ENCODE measurements around the gene RCAN2. TPM values are rescaled to one million over a fixed set of nuclear protein-coding genes. Genes with fewer than 3 reads are reported as not detected.

RCAN2 gene
- total RNA-seq (not detected), polyA plus RNA-seq (1 to 10 TPM in 1 of 3 donors, not detected in 2; 4.7 TPM), total RNA-seq (0 reads per million in 6 experiments)

GRCh38 chr6:46491201-46491627 lies at the start of gene RCAN2:
TSS of gene RCAN2 (minus strand) at chr6:46491449.
- Mint-ChIP-seq H3K27ac (no peak within 1 kb of the TSS), H3K4me3 (peak within 1 kb of the TSS; percentile 62 to 75 (median 68)), H3K4me1 (peaks cover 2 to 10% (median 8%) of the 10 kb centered on the region in 4 donors), H3K27me3 (peaks cover 36 to 90% (median 68%) of the 10 kb centered on the region in 5 donors), H3K9me3 (no peaks in the 10 kb centered on the region), H3K36me3 (peaks cover 0 to 2% (median 0%) of the 10 kb centered on the region in 3 donors)
- peak; percentile 73 to 74 for ATAC-seq
- POLR2A ChIA-PET = no interaction called here
- DNase-seq = peak in 6 of 10 donors; percentile 3 to 26 (median 18)

DNA sequence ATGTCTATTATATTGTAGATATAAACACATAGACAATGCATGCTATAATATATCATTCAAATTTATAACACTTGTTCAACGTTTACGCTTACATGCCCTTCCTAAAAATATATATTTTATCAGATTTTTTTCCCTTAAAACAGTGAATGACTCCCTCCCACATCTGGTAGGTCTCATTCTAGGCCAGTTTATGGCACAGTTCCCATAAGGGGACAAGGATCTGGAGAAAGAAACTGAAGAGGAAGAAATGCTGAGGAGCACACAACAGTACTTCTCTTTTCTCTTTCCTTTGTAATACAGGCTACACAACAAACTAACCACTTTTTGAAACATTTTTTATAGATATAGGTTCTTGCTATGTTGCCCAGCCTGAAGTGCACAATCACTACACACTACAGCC lies 48.6 kb upstream of the RCAN2 start:
- DNase-seq (no peak), ATAC-seq (no peak)
- H3K4me3 Mint-ChIP-seq = no peak overlapping the region
- H3K9me3 Mint-ChIP-seq = peaks cover 4 to 25% (median 13%) of the 10 kb centered on the region in 9 donors
- H3K27me3 Mint-ChIP-seq = peaks cover 24 to 55% (median 30%) of the 10 kb centered on the region in 5 donors
- POLR2A ChIA-PET = no interaction called here
- no peaks in the 10 kb centered on the region for H3K4me1 Mint-ChIP-seq
- H3K27ac Mint-ChIP-seq = no peak overlapping the region
- peaks cover 0 to 15% (median 0%) of the 10 kb centered on the region in 3 donors for H3K36me3 Mint-ChIP-seq

- no peaks in the 10 kb centered on the region for H3K4me1 Mint-ChIP-seq
- no peak for ATAC-seq
- H3K4me3 Mint-ChIP-seq = no peak overlapping the region
Observed at GRCh38 chr6:46538800-46539480, 47.7 kb upstream of the RCAN2 start.

GRCh38 chr6:46530896-46531295 lies 39.6 kb upstream of the RCAN2 start:
- peaks cover 4 to 35% (median 17%) of the 10 kb centered on the region in 5 donors for H3K27me3 Mint-ChIP-seq
- DNase-seq (no peak), ATAC-seq (no peak)
- no peak overlapping the region for H3K4me3 Mint-ChIP-seq
- no peaks in the 10 kb centered on the region for H3K4me1 Mint-ChIP-seq
- no peak overlapping the region for H3K27ac Mint-ChIP-seq
- peaks cover 0 to 8% (median 0%) of the 10 kb centered on the region in 9 donors for H3K9me3 Mint-ChIP-seq
- no peaks in the 10 kb centered on the region for H3K36me3 Mint-ChIP-seq
- POLR2A ChIA-PET = no interaction called here

More at GRCh38 chr6:46538800-46539480, 47.7 kb upstream of the RCAN2 start:
- Mint-ChIP-seq H3K27ac (no peak overlapping the region), H3K36me3 (peaks cover 0 to 9% (median 0%) of the 10 kb centered on the region in 3 donors), H3K27me3 (peaks cover 23 to 55% (median 25%) of the 10 kb centered on the region in 5 donors), H3K9me3 (peaks cover 0 to 19% (median 7%) of the 10 kb centered on the region in 9 donors)
- POLR2A ChIA-PET = no interaction called here
- no peak for DNase-seq

- Mint-ChIP-seq H3K4me3 (no peak overlapping the region), H3K27me3 (peaks cover 8 to 48% (median 20%) of the 10 kb centered on the region in 5 donors), H3K9me3 (peaks cover 0 to 8% (median 0%) of the 10 kb centered on the region in 9 donors), H3K27ac (no peak overlapping the region), H3K36me3 (no peaks in the 10 kb centered on the region), H3K4me1 (no peaks in the 10 kb centered on the region)
- POLR2A ChIA-PET = no interaction called here
- no peak for DNase-seq
- no peak for ATAC-seq
Observed at GRCh38 chr6:46528961-46529750, 37.9 kb upstream of the RCAN2 start.

DNA sequence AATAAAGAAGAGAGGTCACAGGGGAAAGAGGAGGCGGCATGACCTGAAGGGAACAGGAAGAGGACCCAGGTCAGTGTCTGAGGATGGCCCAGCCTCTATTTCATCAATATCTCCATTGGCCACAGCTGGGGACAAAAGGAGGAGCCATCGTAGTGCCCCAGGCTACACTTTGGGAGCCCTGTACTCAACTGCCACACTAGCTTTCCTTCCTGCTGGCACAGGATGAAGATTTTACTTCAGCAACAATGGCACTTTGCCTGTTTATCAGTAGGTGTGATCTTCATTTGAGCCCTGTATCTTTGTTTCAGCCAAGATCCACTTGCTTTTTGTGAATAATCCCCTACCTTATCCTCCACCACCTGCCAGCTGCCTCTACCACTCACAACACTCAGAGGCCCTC lies 35.4 kb upstream of the RCAN2 start:
- POLR2A ChIA-PET = no interaction called here
- Mint-ChIP-seq H3K9me3 (peaks cover 0 to 6% (median 0%) of the 10 kb centered on the region in 9 donors), H3K4me3 (no peak overlapping the region), H3K36me3 (no peaks in the 10 kb centered on the region), H3K4me1 (no peaks in the 10 kb centered on the region), H3K27ac (no peak overlapping the region), H3K27me3 (peaks cover 8 to 55% (median 20%) of the 10 kb centered on the region in 5 donors)
- ATAC-seq (no peak), DNase-seq (no peak)

- DNase-seq (no peak), ATAC-seq (no peak)
- no peaks in the 10 kb centered on the region for H3K36me3 Mint-ChIP-seq
- no peak overlapping the region for H3K27ac Mint-ChIP-seq
- peaks cover 5 to 49% (median 20%) of the 10 kb centered on the region in 5 donors for H3K27me3 Mint-ChIP-seq
- H3K4me1 Mint-ChIP-seq = no peaks in the 10 kb centered on the region
- H3K9me3 Mint-ChIP-seq = peaks cover 0 to 6% (median 0%) of the 10 kb centered on the region in 9 donors
- no peak overlapping the region for H3K4me3 Mint-ChIP-seq
- POLR2A ChIA-PET = no interaction called here
Observed at GRCh38 chr6:46525583-46525982, 34.3 kb upstream of the RCAN2 start.

DNA sequence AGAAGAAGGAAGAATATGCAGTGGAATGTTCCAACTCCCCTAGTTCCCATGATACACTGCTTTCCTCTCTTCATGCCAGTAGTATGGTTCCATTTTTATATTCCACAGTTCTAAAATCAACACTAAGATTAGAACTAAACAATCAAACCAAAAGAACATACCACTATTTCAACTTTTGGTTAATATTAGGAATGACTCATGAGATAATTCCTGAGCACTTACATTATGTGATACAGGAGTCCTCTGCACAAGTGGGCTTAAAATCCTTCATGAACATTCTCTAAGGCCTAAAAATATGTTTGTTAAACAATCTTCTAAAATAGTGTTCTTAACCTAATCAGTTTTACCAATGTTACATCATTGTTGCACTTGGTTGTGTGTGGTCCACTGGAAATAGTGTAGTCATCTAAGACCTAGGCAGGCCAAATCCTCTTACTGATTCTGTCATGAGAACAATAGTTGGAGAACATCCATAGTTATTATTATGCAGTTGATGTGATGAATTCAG lies 30.3 kb upstream of the RCAN2 start:
- Mint-ChIP-seq H3K27me3 (peaks cover 3 to 31% (median 15%) of the 10 kb centered on the region in 5 donors), H3K9me3 (peaks cover 0 to 6% (median 0%) of the 10 kb centered on the region in 9 donors), H3K36me3 (no peaks in the 10 kb centered on the region), H3K27ac (no peak overlapping the region), H3K4me1 (no peaks in the 10 kb centered on the region), H3K4me3 (no peak overlapping the region)
- POLR2A ChIA-PET = no interaction called here
- DNase-seq (no peak), ATAC-seq (no peak)

DNA sequence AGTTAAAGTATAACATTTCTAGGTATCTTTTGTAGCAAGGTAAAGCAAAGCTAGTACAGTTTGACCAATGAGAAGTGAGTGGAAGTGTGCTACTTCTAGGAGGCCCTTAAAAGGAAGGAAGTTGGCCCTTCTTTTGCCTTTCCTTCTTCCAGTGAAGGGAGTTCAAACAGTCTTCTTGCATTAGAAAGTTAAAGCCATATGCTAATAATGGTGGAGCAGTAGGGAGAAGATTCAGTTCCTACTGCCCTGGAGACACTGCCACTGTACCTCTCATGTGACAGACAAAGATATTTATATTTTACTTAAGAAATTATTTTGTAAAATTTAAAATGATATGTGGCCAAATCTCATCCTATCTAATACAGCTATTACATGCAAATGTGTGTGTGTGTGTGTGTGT lies 26.0 kb upstream of the RCAN2 start:
- H3K27me3 Mint-ChIP-seq = peaks cover 0 to 10% (median 5%) of the 10 kb centered on the region in 5 donors
- ATAC-seq (no peak), DNase-seq (no peak)
- H3K27ac Mint-ChIP-seq = no peak overlapping the region
- POLR2A ChIA-PET = no interaction called here
- H3K4me3 Mint-ChIP-seq = no peak overlapping the region
- no peaks in the 10 kb centered on the region for H3K36me3 Mint-ChIP-seq
- no peaks in the 10 kb centered on the region for H3K4me1 Mint-ChIP-seq
- H3K9me3 Mint-ChIP-seq = peaks cover 0 to 2% (median 0%) of the 10 kb centered on the region in 9 donors

DNA sequence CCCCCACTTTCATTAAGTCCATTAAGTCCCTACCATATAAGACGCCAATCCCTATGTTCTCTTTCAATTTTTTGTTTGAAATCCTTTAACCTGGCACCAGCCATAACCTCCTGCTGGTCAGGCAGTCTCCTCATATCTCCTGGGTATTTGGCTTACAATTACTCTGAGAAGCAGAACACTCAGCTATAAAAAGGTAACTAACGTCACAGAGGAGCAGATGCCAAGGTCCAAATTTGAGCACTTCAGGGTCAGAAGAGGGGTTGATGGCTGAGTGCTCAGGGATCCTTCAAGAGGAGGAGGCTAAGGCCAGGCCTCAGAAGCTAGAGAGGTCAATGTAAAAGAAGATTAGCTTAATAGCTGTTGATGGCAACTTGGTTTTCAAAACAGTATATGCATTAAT lies 22.3 kb upstream of the RCAN2 start:
- ATAC-seq (no peak), DNase-seq (no peak)
- POLR2A ChIA-PET = no interaction called here
- H3K27ac Mint-ChIP-seq = no peak overlapping the region
- H3K4me3 Mint-ChIP-seq = no peak overlapping the region
- H3K9me3 Mint-ChIP-seq = no peaks in the 10 kb centered on the region
- peaks cover 0 to 11% (median 3%) of the 10 kb centered on the region in 5 donors for H3K27me3 Mint-ChIP-seq
- H3K36me3 Mint-ChIP-seq = no peaks in the 10 kb centered on the region
- no peaks in the 10 kb centered on the region for H3K4me1 Mint-ChIP-seq

GRCh38 chr6:46511320-46511719 lies 20.1 kb upstream of the RCAN2 start:
- POLR2A ChIA-PET = no interaction called here

DNA sequence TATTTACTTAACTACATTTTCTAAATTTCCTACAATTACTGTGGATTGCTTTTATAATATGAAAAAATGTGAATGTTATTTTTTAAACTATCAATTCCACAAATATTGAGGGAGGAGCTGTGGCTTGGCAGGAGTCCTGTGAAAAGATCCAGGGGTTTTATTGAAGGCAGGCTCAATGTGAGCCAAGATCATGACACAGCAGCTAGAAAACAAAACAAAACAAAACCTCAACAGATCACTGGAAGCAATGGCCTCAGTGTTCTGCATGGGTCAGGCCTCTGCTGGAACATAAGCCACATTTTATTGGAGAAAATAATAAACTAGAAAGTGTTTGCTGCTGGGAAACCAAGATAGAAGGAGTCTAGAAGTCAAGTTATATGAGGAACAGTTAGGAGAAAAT lies 19.4 kb upstream of the RCAN2 start:
- no peaks in the 10 kb centered on the region for H3K4me1 Mint-ChIP-seq
- H3K9me3 Mint-ChIP-seq = no peaks in the 10 kb centered on the region
- no peak overlapping the region for H3K27ac Mint-ChIP-seq
- peaks cover 0 to 8% (median 2%) of the 10 kb centered on the region in 5 donors for H3K27me3 Mint-ChIP-seq
- no peak for DNase-seq
- no peaks in the 10 kb centered on the region for H3K36me3 Mint-ChIP-seq
- POLR2A ChIA-PET = no interaction called here
- no peak for ATAC-seq
- no peak overlapping the region for H3K4me3 Mint-ChIP-seq

More at GRCh38 chr6:46511320-46511719, 20.1 kb upstream of the RCAN2 start:
- Mint-ChIP-seq H3K4me1 (no peaks in the 10 kb centered on the region), H3K9me3 (no peaks in the 10 kb centered on the region), H3K36me3 (no peaks in the 10 kb centered on the region), H3K27me3 (peaks cover 0 to 8% (median 2%) of the 10 kb centered on the region in 5 donors), H3K27ac (no peak overlapping the region), H3K4me3 (no peak overlapping the region)
- ATAC-seq (no peak), DNase-seq (no peak)

DNA sequence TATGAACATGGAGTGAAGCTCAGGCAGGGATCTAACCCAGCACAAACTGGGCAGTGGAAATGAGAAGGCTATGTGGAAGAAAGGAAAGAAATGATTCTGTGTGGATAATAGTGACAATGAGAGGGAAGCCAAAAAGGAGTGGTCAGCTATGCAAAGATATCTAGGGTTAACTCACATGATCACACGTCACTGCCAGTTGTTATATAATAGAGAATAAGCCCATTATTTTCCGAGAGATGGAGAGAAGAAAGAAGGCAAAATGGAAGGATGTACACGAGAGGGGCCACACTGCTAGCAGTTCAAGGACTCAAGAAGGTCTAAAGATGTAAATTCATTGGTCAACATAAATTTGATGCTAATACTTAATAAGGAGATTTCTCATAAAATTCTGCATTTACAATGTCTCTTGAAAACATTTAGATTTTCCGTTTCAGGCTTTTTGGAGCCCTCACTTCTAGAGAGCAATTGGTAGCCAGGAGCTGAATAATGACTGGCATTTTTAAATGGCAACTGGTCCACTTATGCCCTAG lies 18.8 kb upstream of the RCAN2 start:
- H3K36me3 Mint-ChIP-seq = no peaks in the 10 kb centered on the region
- H3K9me3 Mint-ChIP-seq = no peaks in the 10 kb centered on the region
- ATAC-seq (no peak), DNase-seq (no peak)
- peaks cover 0 to 12% (median 1%) of the 10 kb centered on the region in 5 donors for H3K27me3 Mint-ChIP-seq
- H3K4me3 Mint-ChIP-seq = no peak overlapping the region
- H3K4me1 Mint-ChIP-seq = no peaks in the 10 kb centered on the region
- H3K27ac Mint-ChIP-seq = no peak overlapping the region
- POLR2A ChIA-PET = no interaction called here

Data from naive thymus-derived CD8-positive, alpha-beta T cell (primary cell).